Tibial artery (tissue), 4 donors: ENCODE results near the gene OLAH.

Experiments used
- DNase-seq, 2 donors: peaks; one replicate each; pipeline ENCODE4 v3.0.0-alpha.2; 2019
- H3K27ac ChIP-seq, 2 donors: fragments of 200-600 bp; sonication (generic) in 1 of 2; 1 replicate in 1 of 2; 2 replicates in 1 of 2; pipeline ENCODE4 v1.5.1; 2018 to 2019; ENCODE audit warnings: mild to moderate bottlenecking in 1 of 2
- H3K27me3 ChIP-seq, 2 donors: fragments of 200-600 bp; sonication (generic) in 1 of 2; one replicate each; pipeline versions ENCODE4 v1.5.1 to v1.6.0; 2016 to 2019
- H3K36me3 ChIP-seq, 3 donors: fragments of 200-600 bp; sonication (generic) in 2 of 3; one replicate each; pipeline ENCODE4 v1.5.1; 2016 to 2019; ENCODE audit warnings: mild to moderate bottlenecking in 2 of 3
- H3K4me1 ChIP-seq, 4 donors: fragments of 200-600 bp; sonication (generic) in 2 of 4; 1 replicate in 3 of 4; 2 replicates in 1 of 4; pipeline ENCODE4 v1.5.1; 2016 to 2019
- H3K4me3 ChIP-seq, 2 donors: fragments of 200-600 bp; sonication (generic) in 1 of 2; 1 replicate in 1 of 2; 2 replicates in 1 of 2; pipeline ENCODE4 v1.5.1; 2018 to 2019; ENCODE audit warnings: mild to moderate bottlenecking in 2 of 2
- H3K9me3 ChIP-seq, 3 donors: fragments of 200-600 bp; sonication (generic) in 1 of 3; one replicate each; pipeline ENCODE4 v1.5.1; 2016 to 2019
- intact Hi-C: fragments of 100-400 bp; cut with DNase I; formaldehyde crosslinking; loops from one replicate; pipeline ENCODE4 v1.15.0; 2023; ENCODE audit warnings: low total_unique reads
- TF ChIP-seq, protein P1 (sequence below), 2 experiments: fragments of 200-600 bp in 1 of 2; fragments of 450-650 bp in 1 of 2; IDR thresholded peaks; one replicate each; pipeline ENCODE4 v1.5.1; 2017 to 2019; ENCODE audit warnings: antibody characterized with exemption in 2 of 2, mild to moderate bottlenecking in 1 of 2, moderate library complexity in 1 of 2

The OLAH gene

DNA sequence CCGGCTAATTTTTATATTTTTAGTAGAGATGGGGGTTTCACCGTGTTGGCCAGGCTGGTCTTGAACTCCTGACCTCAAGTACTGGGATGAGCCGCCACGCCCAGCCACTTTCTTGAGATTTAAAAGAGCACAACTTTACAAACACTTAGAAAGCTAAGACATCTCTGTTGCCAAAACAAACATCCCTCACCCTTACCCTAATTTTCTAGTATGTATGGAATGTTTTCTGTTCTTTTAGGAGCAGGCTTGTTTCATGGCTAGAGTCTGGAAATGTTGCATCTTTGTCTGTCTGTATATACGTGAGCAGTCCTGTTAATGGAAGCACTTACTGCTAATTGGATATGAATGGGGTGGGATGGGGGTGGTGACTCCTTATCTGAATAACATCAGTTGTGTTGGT, 2.9 kb downstream of the OLAH start:
- Histone ChIP-seq H3K27me3 (no peaks in the 10 kb centered on the region), H3K36me3 (no peaks in the 10 kb centered on the region), H3K4me1 (peaks cover 6 to 22% (median 11%) of the 10 kb centered on the region in 4 donors), H3K4me3 (peak overlapping the region in 1 of 2 donors; percentile 30), H3K9me3 (no peaks in the 10 kb centered on the region), H3K27ac (peak overlapping the region; percentile 49 to 69)
- intact Hi-C loops = no loop called here
- TF ChIP-seq, protein P1, sequence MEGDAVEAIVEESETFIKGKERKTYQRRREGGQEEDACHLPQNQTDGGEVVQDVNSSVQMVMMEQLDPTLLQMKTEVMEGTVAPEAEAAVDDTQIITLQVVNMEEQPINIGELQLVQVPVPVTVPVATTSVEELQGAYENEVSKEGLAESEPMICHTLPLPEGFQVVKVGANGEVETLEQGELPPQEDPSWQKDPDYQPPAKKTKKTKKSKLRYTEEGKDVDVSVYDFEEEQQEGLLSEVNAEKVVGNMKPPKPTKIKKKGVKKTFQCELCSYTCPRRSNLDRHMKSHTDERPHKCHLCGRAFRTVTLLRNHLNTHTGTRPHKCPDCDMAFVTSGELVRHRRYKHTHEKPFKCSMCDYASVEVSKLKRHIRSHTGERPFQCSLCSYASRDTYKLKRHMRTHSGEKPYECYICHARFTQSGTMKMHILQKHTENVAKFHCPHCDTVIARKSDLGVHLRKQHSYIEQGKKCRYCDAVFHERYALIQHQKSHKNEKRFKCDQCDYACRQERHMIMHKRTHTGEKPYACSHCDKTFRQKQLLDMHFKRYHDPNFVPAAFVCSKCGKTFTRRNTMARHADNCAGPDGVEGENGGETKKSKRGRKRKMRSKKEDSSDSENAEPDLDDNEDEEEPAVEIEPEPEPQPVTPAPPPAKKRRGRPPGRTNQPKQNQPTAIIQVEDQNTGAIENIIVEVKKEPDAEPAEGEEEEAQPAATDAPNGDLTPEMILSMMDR (IDR thresholded peaks at IDR 0.05) = no peak
- DNase-seq = no peak

DNA sequence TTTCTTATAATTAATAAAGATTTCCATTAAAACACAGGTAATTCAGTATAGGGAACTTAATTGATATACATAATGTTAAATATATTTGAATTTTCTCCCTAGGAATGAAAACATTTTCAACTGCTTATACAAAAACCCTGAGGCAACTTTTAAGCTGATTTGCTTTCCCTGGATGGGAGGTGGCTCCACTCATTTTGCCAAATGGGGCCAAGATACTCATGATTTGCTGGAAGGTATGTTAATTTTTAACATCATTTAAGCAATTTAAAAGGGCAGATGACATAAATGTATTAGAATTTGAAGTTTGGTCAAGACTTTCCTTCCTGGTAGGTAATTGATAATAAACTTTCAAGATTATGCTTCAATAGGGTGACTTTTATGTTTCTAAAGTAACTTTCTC, 5.8 kb downstream of the OLAH start:
- TF ChIP-seq, protein P1 (IDR thresholded peaks at IDR 0.05) = no peak
- DNase-seq = no peak
- Histone ChIP-seq H3K4me3 (no peak overlapping the region), H3K27ac (no peak overlapping the region), H3K36me3 (no peaks in the 10 kb centered on the region), H3K27me3 (no peaks in the 10 kb centered on the region), H3K4me1 (peaks cover 6 to 27% (median 11%) of the 10 kb centered on the region in 4 donors), H3K9me3 (no peaks in the 10 kb centered on the region)
- intact Hi-C loops = no loop called here

DNA sequence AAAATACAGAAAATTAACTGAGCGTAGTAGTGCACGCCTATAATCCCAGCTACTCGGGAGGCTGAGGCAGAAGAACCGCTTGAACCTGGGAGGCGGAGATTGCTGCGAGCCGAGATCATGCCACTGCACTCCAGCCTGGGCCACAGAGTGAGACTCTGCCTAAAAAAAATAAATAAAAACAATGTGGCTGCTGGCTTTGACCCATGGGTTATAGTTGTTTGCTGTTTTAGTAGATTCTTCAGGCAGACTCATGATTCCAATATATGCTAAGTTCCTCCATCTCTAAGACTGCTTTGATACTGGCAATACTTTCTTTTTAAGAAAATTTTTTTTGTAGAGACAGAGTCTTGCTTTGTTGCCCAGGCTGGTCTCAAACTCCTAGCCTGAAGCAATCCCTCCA, 8.4 kb downstream of the OLAH start:
- no peak for DNase-seq
- H3K36me3 ChIP-seq = no peaks in the 10 kb centered on the region
- no peak overlapping the region for H3K4me3 ChIP-seq
- TF ChIP-seq, protein P1 (IDR thresholded peaks at IDR 0.05) = no peak
- no peak overlapping the region for H3K27ac ChIP-seq
- no peaks in the 10 kb centered on the region for H3K27me3 ChIP-seq
- intact Hi-C loops = no loop called here
- peaks cover 0 to 3% (median 0%) of the 10 kb centered on the region in 3 donors for H3K9me3 ChIP-seq
- peaks cover 0 to 11% (median 3%) of the 10 kb centered on the region in 4 donors for H3K4me1 ChIP-seq

DNA sequence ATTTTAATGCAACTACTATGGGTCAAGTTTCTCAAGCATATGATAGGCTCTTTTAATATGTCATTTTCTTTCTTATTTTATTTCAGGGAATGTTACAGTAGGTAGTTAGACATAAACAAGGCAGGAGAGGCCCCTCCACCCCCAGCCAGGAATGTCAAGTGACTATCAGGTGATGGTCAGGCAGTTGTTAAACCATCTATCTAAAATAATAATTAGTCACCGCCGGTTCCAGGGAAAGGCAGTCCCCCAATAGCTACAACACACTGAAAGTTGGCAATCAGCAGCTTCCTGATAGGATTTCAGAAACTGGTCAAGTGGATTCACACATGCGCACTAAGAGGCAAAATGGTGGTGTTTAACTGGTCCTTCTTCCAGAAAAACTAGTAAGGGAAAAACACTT, 9.3 kb downstream of the OLAH start:
- H3K4me3 ChIP-seq = no peak overlapping the region
- intact Hi-C loops = no loop called here
- no peaks in the 10 kb centered on the region for H3K36me3 ChIP-seq
- no peak overlapping the region for H3K27ac ChIP-seq
- peaks cover 0 to 5% (median 0%) of the 10 kb centered on the region in 4 donors for H3K4me1 ChIP-seq
- peaks cover 0 to 3% (median 0%) of the 10 kb centered on the region in 3 donors for H3K9me3 ChIP-seq
- DNase-seq = no peak
- H3K27me3 ChIP-seq = no peaks in the 10 kb centered on the region
- TF ChIP-seq, protein P1 (IDR thresholded peaks at IDR 0.05) = no peak

DNA sequence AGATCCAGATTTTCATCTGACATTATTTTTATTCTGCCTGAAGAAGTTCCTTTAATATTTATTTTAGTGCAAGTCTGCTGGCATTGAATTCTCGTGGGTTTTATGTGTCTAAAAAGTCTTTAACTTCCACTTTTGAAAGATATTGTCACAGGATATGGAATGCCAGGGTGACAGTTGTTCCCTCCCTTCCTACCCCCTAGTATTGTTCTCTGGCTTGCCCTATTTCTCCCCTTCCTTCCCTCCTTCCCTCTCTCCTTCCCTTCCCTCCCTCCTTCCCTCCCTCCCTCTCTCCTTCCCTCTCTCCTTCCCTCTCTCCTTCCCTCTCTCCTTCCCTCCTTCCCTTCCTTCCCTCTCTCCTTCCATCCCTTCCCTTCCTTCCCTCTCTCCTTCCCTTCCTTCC, 14.9 kb downstream of the OLAH start:
- Histone ChIP-seq H3K27me3 (no peaks in the 10 kb centered on the region), H3K36me3 (no peaks in the 10 kb centered on the region), H3K9me3 (peaks cover 0 to 13% (median 8%) of the 10 kb centered on the region in 3 donors), H3K4me1 (no peaks in the 10 kb centered on the region), H3K27ac (no peak overlapping the region), H3K4me3 (no peak overlapping the region)
- DNase-seq = no peak
- intact Hi-C loops = no loop called here
- TF ChIP-seq, protein P1 (IDR thresholded peaks at IDR 0.05) = no peak

DNA sequence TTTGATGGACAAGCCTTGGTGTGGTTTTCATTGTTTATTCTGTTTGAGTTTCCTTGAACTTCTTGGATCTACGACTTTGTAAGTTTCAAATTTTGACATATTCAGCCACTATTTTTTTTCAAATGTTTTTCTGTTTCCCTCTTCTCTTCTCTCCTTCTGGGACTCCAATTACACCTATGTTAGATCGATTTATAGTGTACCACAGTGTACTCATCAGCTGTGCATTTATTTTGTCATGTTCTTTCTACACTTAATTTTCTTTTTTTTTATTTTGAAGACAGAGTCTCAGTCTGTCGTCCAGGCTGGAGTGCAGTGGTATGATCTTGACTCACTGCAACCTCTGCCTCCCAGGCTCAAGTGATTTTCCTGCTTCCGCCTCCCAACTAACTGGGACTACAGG, 16.2 kb downstream of the OLAH start:
- peaks cover 0 to 13% (median 8%) of the 10 kb centered on the region in 3 donors for H3K9me3 ChIP-seq
- H3K36me3 ChIP-seq = no peaks in the 10 kb centered on the region
- no peak for DNase-seq
- intact Hi-C loops = no loop called here
- TF ChIP-seq, protein P1 (IDR thresholded peaks at IDR 0.05) = no peak
- H3K4me3 ChIP-seq = no peak overlapping the region
- H3K4me1 ChIP-seq = no peaks in the 10 kb centered on the region
- H3K27ac ChIP-seq = no peak overlapping the region
- no peaks in the 10 kb centered on the region for H3K27me3 ChIP-seq
